ENCODE data around the gene ISOC1. TPM values are rescaled to one million over a fixed set of nuclear protein-coding genes. Genes with fewer than 3 reads are reported as not detected.

ISOC1 gene
- total and polyA plus RNA-seq, 2 of the 13 experiments (the other 11 are each of a cell fraction or from before 2014, with no cell fraction given): 25.7 to 51.3 TPM

DNA sequence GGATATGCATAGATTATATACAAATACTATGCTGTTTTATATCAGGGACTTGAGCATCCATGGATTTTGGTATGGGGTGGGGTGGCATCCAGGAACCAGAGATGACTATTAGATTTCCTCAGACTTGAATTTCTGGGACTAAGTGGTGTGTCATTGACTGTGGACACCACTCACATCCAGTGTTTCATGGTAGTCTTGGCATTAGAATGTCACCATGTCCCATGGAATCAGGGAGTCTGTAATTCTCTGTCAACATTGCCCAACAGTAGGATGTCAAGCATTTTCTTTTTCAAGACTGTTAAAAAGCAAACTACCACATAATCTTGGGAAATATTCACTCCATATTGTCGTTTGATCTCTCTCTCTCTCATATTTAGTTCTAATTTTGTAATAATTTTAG lies 13.1 kb downstream of the ISOC1 start:
- Histone ChIP-seq H3K9ac (ENCODE audit: insufficient read depth, low read depth, low read length) (no peak overlapping the region), H3K9me3 (ENCODE audit: low read length) (no peaks in the 10 kb centered on the region), H2AFZ (ENCODE audit: low read length) (no peak overlapping the region), H3K4me2 (ENCODE audit: low read depth, low read length) (no peak overlapping the region), H3K4me3 (replicated peaks in 1 of 3; ENCODE audit: insufficient read depth in 1 of 3, low read depth in 2 of 3, low read length in 3 of 3) (no peak overlapping the region), H3K36me3 (replicated peaks in 1 of 2; ENCODE audit: control insufficient read depth in 1 of 2, insufficient read depth in 2 of 2, low read length in 2 of 2) (peaks cover 6 to 30% of the 10 kb centered on the region in 2 experiments; a peak in 4 of 5 replicates), H4K20me1 (ENCODE audit: insufficient read depth, low read length) (no peaks in the 10 kb centered on the region), H3K27ac (ENCODE audit: extremely low read length, insufficient read depth, low read length) (no peak overlapping the region), H3K79me2 (ENCODE audit: insufficient read depth, low read length) (peaks cover 9% of the 10 kb centered on the region), H3K4me1 (ENCODE audit: insufficient read depth, low read length) (no peaks in the 10 kb centered on the region), H3K27me3 (ENCODE audit: control insufficient read depth in 1 of 2, insufficient read depth in 2 of 2, low read length in 2 of 2) (no peaks in the 10 kb centered on the region; a peak in 1 of 5 replicates)
- FAIRE-seq (no peak), DNase-seq (ENCODE audit: low spot score) (no peak), ATAC-seq (no peak)
- in situ Hi-C loops (cut with HindIII; ENCODE audit: extremely low pct_ligation_motif_present, low pct_unique_long_range_greater_than_20kb): loop anchor here (25.0 kb wide), 1 partner anchor 895 kb away; no protein-coding TSS in a partner anchor
- CTCF ChIA-PET (ENCODE audit: low intra/inter-chr PET ratio, low total read pairs): no interaction called here
- BruUV-seq (replicated peaks): no TSS peak
- WGBS (ENCODE audit: low lambda C conversion rate): 86% methylated on average over 1 of the region's 1 CpG
- POLR2A ChIA-PET: no interaction called here
- intact Hi-C loops (cut with micrococcal nuclease; ENCODE audit: unreplicated experiment): no loop called here
- no peak for TF ChIP-seq HES4 (CRISPR knock-in tag; IDR thresholded peaks at IDR 0.05; ENCODE audit: borderline replicate concordance)
- no peak for TF ChIP-seq NFKBIZ (CRISPR knock-in tag; IDR thresholded peaks at IDR 0.05)
- TF ChIP-seq FOXK1 (CRISPR knock-in tag; IDR thresholded peaks at IDR 0.05; ENCODE audit: borderline replicate concordance, low read depth): no peak
- no peak for TF ChIP-seq SALL2 (CRISPR knock-in tag; IDR thresholded peaks at IDR 0.05)
- TF ChIP-seq TOPORS (CRISPR knock-in tag; IDR thresholded peaks at IDR 0.05): no peak
- TF ChIP-seq, protein P1, sequence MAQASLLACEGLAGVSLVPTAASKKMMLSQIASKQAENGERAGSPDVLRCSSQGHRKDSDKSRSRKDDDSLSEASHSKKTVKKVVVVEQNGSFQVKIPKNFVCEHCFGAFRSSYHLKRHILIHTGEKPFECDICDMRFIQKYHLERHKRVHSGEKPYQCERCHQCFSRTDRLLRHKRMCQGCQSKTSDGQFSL (CRISPR knock-in tag; IDR thresholded peaks at IDR 0.05): no peak
- TF ChIP-seq, protein P2, sequence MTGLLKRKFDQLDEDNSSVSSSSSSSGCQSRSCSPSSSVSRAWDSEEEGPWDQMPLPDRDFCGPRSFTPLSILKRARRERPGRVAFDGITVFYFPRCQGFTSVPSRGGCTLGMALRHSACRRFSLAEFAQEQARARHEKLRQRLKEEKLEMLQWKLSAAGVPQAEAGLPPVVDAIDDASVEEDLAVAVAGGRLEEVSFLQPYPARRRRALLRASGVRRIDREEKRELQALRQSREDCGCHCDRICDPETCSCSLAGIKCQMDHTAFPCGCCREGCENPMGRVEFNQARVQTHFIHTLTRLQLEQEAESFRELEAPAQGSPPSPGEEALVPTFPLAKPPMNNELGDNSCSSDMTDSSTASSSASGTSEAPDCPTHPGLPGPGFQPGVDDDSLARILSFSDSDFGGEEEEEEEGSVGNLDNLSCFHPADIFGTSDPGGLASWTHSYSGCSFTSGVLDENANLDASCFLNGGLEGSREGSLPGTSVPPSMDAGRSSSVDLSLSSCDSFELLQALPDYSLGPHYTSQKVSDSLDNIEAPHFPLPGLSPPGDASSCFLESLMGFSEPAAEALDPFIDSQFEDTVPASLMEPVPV (CRISPR knock-in tag; IDR thresholded peaks at IDR 0.05): no peak
- no peak for TF ChIP-seq IRF2 (CRISPR knock-in tag; IDR thresholded peaks at IDR 0.05)
- TF ChIP-seq WIZ (CRISPR knock-in tag; IDR thresholded peaks at IDR 0.05): no peak
- TF ChIP-seq ATF7-NPFF (CRISPR knock-in tag; IDR thresholded peaks at IDR 0.05; ENCODE audit: low read depth): no peak
- TF ChIP-seq, protein P3, sequence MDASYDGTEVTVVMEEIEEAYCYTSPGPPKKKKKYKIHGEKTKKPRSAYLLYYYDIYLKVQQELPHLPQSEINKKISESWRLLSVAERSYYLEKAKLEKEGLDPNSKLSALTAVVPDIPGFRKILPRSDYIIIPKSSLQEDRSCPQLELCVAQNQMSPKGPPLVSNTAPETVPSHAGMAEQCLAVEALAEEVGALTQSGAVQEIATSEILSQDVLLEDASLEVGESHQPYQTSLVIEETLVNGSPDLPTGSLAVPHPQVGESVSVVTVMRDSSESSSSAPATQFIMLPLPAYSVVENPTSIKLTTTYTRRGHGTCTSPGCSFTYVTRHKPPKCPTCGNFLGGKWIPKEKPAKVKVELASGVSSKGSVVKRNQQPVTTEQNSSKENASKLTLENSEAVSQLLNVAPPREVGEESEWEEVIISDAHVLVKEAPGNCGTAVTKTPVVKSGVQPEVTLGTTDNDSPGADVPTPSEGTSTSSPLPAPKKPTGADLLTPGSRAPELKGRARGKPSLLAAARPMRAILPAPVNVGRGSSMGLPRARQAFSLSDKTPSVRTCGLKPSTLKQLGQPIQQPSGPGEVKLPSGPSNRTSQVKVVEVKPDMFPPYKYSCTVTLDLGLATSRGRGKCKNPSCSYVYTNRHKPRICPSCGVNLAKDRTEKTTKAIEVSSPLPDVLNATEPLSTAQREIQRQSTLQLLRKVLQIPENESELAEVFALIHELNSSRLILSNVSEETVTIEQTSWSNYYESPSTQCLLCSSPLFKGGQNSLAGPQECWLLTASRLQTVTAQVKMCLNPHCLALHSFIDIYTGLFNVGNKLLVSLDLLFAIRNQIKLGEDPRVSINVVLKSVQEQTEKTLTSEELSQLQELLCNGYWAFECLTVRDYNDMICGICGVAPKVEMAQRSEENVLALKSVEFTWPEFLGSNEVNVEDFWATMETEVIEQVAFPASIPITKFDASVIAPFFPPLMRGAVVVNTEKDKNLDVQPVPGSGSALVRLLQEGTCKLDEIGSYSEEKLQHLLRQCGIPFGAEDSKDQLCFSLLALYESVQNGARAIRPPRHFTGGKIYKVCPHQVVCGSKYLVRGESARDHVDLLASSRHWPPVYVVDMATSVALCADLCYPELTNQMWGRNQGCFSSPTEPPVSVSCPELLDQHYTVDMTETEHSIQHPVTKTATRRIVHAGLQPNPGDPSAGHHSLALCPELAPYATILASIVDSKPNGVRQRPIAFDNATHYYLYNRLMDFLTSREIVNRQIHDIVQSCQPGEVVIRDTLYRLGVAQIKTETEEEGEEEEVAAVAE (CRISPR knock-in tag; IDR thresholded peaks at IDR 0.05; ENCODE audit: borderline replicate concordance): no peak
- TF ChIP-seq GABPA (IDR thresholded peaks at IDR 0.05; ENCODE audit: low read depth, low read length): no peak
- no peak for TF ChIP-seq GABPA (CRISPR knock-in tag; IDR thresholded peaks at IDR 0.05; ENCODE audit: low read depth)
- TF ChIP-seq ZNF44 (CRISPR knock-in tag; IDR thresholded peaks at IDR 0.05): no peak
